SK-N-SH (cell line): ENCODE results near the gene TMIGD2. TPM values are rescaled to one million over a fixed set of nuclear protein-coding genes. Genes with fewer than 3 reads are reported as not detected.

Source experiments
- CTCF ChIA-PET: fragments of 300-600, 350-600 bp; formaldehyde crosslinking; extraction: SDS; loops from one replicate; lab custom pipeline; 2021; lab: Yijun Ruan, JAX
- POLR2A ChIA-PET: fragments of 350-600 bp; sonication (Branson Sonifier 250); formaldehyde crosslinking; extraction: SDS; loops from one replicate; lab custom pipeline; 2020; ENCODE audit warnings: antibody characterized with exemption, inconsistent platforms; lab: Yijun Ruan, JAX
- DNase-seq: peaks from one replicate; pipeline ENCODE4 v3.0.0; 2012
- H2AFZ ChIP-seq: fragments of 200-600 bp; sonication (generic); 2 replicates; pipeline ENCODE4 v1.8.1; 2016; ENCODE audit warnings: antibody characterized with exemption, mild to moderate bottlenecking, low read depth
- H3F3A ChIP-seq: fragments of 200-600 bp; sonication (generic); replicated peaks from 2 replicates; pipeline ENCODE3; 2016; ENCODE audit warnings: antibody characterized with exemption, mild to moderate bottlenecking; ENCODE audit not compliant: insufficient read depth
- H3K27ac ChIP-seq, 2 experiments: fragments of 200-500 bp in 1 of 2; fragments of 200-600 bp in 1 of 2; sonication (Bioruptor generic) in 1 of 2; sonication (generic), shearing (Covaris generic) in 1 of 2; 2 replicates each; pipeline versions ENCODE4 v1.5.1 to v1.6.1; 2014 to 2016; ENCODE audit warnings: low read depth in 2 of 2, inconsistent platforms in 1 of 2, low read length in 1 of 2, mild to moderate bottlenecking in 1 of 2, mixed read lengths in 1 of 2
- H3K27me3 ChIP-seq: fragments of 200-600 bp; sonication (generic), shearing (Covaris generic); 2 replicates; pipeline ENCODE4 v1.6.1; 2016; ENCODE audit warnings: mixed run types; ENCODE audit not compliant: insufficient read depth
- H3K36me3 ChIP-seq, 2 experiments: fragments of 200-500 bp in 1 of 2; fragments of 200-600 bp in 1 of 2; sonication (Bioruptor generic) in 1 of 2; sonication (generic) in 1 of 2; replicated peaks in 1 of 2; 2 replicates each; pipeline versions ENCODE3 to v1.5.1; 2014 to 2016; ENCODE audit warnings: low read length in 1 of 2, mild to moderate bottlenecking in 1 of 2; ENCODE audit not compliant: insufficient read depth in 2 of 2, control insufficient read depth in 1 of 2
- H3K4me1 ChIP-seq, 2 experiments: fragments of 200-500 bp in 1 of 2; fragments of 200-600 bp in 1 of 2; sonication (Bioruptor generic) in 1 of 2; sonication (generic), shearing (Covaris generic) in 1 of 2; 2 replicates each; pipeline versions ENCODE4 v1.5.1 to v1.6.1; 2014 to 2016; ENCODE audit warnings: low read depth in 1 of 2, low read length in 1 of 2, mixed run types in 1 of 2; ENCODE audit not compliant: insufficient read depth in 2 of 2, control insufficient read depth in 1 of 2
- H3K4me2 ChIP-seq: fragments of 200-600 bp; sonication (generic), shearing (Covaris generic); 2 replicates; pipeline ENCODE4 v1.6.1; 2017; ENCODE audit warnings: mixed run types
- H3K4me3 ChIP-seq, 2 experiments: fragments of 200-500 bp in 1 of 2; fragments of 200-600 bp in 1 of 2; sonication (Bioruptor generic) in 1 of 2; sonication (generic), shearing (Covaris generic) in 1 of 2; 2 replicates each; pipeline versions ENCODE4 v1.5.1 to v1.8.1; 2014 to 2016; ENCODE audit warnings: low read depth in 2 of 2, inconsistent platforms in 1 of 2, low read length in 1 of 2, mild to moderate bottlenecking in 1 of 2, mixed read lengths in 1 of 2, moderate library complexity in 1 of 2
- H3K79me2 ChIP-seq: fragments of 200-600 bp; sonication (generic); 2 replicates; pipeline ENCODE4 v1.8.1; 2017; ENCODE audit warnings: mild to moderate bottlenecking; ENCODE audit not compliant: insufficient read depth
- H3K9ac ChIP-seq: fragments of 200-600 bp; sonication (generic); 2 replicates; pipeline ENCODE4 v1.6.1; 2017; ENCODE audit warnings: mixed run types
- H3K9me2 ChIP-seq: fragments of 200-600 bp; sonication (generic); 2 replicates; pipeline ENCODE4 v1.6.1; 2017; ENCODE audit warnings: mixed run types
- H3K9me3 ChIP-seq: fragments of 200-600 bp; sonication (generic); 2 replicates; pipeline ENCODE4 v1.6.1; 2017; ENCODE audit warnings: mixed run types, mild to moderate bottlenecking, moderate library complexity
- H4K20me1 ChIP-seq: fragments of 200-600 bp; sonication (generic); 2 replicates; pipeline ENCODE4 v1.6.1; 2017; ENCODE audit warnings: mild to moderate bottlenecking, mixed run types; ENCODE audit not compliant: insufficient read depth
- CHD2 ChIP-seq: fragments of 150-350 bp; IDR thresholded peaks from 2 replicates; pipeline ENCODE4 v1.6.1; 2018; ENCODE audit warnings: low read length; ENCODE audit not compliant: partially characterized antibody
- ELF1 ChIP-seq: IDR thresholded peaks from 2 replicates; pipeline ENCODE4 v1.4.0; 2012
- FOXJ3 ChIP-seq: sonication (generic); formaldehyde crosslinking; IDR thresholded peaks from 2 replicates; pipeline ENCODE4 v1.5.1; 2020; ENCODE audit warnings: mild to moderate bottlenecking, missing genetic modification reagents
- GATA2 ChIP-seq: sonication (generic); formaldehyde crosslinking; IDR thresholded peaks from 2 replicates; pipeline ENCODE4 v1.5.0; 2020; ENCODE audit warnings: mild to moderate bottlenecking, missing genetic modification reagents
- JUND ChIP-seq: IDR thresholded peaks from 2 replicates; pipeline ENCODE4 v1.4.0; 2012
- MEF2A ChIP-seq: IDR thresholded peaks from 2 replicates; pipeline ENCODE4 v1.4.0; 2012; ENCODE audit warnings: low read depth, borderline replicate concordance
- NFIC ChIP-seq: IDR thresholded peaks from 2 replicates; pipeline ENCODE4 v1.4.0; 2012; ENCODE audit warnings: borderline replicate concordance
- NRF1 ChIP-seq: IDR thresholded peaks from 2 replicates; pipeline ENCODE4 v1.6.1; 2012; ENCODE audit warnings: low read depth, mild to moderate bottlenecking, low read length
- RAD21 ChIP-seq: IDR thresholded peaks from 2 replicates; pipeline ENCODE4 v1.6.1; 2012; ENCODE audit warnings: mild to moderate bottlenecking, low read length
- RCOR1 ChIP-seq: fragments of 150-350 bp; IDR thresholded peaks from 2 replicates; pipeline ENCODE4 v1.6.1; 2017; ENCODE audit warnings: antibody characterized with exemption, low read length
- RXRA ChIP-seq: IDR thresholded peaks from 2 replicates; pipeline ENCODE4 v1.4.0; 2012; ENCODE audit warnings: low read depth, mild to moderate bottlenecking, borderline replicate concordance
- SIN3A ChIP-seq: IDR thresholded peaks from 2 replicates; pipeline ENCODE4 v1.6.1; 2012; ENCODE audit warnings: low read depth, mild to moderate bottlenecking, low read length, moderate library complexity, borderline replicate concordance
- SMC3 ChIP-seq: IDR thresholded peaks from 2 replicates; pipeline ENCODE4 v1.6.1; 2012; ENCODE audit warnings: low read depth, low read length, improper control_type of control experiment
- TAF1 ChIP-seq: IDR thresholded peaks from 2 replicates; pipeline ENCODE4 v1.6.1; 2012; ENCODE audit warnings: low read depth, mild to moderate bottlenecking, low read length, moderate library complexity, borderline replicate concordance
- TCF12 ChIP-seq: IDR thresholded peaks from 2 replicates; pipeline ENCODE4 v1.4.0; 2012
- TEAD4 ChIP-seq: IDR thresholded peaks from 2 replicates; pipeline ENCODE4 v1.4.0; 2012; ENCODE audit warnings: mild to moderate bottlenecking, borderline replicate concordance; ENCODE audit not compliant: insufficient read depth
- WGBS: methylation state at CpG from one replicate; pipeline ENCODE4 v1.1.6; 2017; ENCODE audit warnings: low lambda C conversion rate; 5-methylcytosine and 5-hydroxymethylcytosine counted together
- polyA plus RNA-seq, 3 experiments: library from polyadenylated mRNA; depleted of rRNA; stranded (reverse); fragments of >200 nt; gene quantifications; 2 replicates each; pipeline ENCODE4 v1.2.3, GENCODE V29; 2012
- TF ChIP-seq, protein P1 (sequence below): fragments of 200-600 bp; sonication (generic); IDR thresholded peaks from 2 replicates; pipeline ENCODE4 v1.6.1; 2017; ENCODE audit warnings: antibody characterized with exemption, mild to moderate bottlenecking, moderate library complexity
- TF ChIP-seq, protein P2 (sequence below): IDR thresholded peaks from 2 replicates; pipeline ENCODE4 v1.4.0; 2012; ENCODE audit warnings: low read depth
- TF ChIP-seq, protein P3 (sequence below): IDR thresholded peaks from 2 replicates; pipeline ENCODE4 v1.4.0; 2012; ENCODE audit warnings: low read depth, borderline replicate concordance
- TF ChIP-seq, protein P4 (sequence below): fragments of 150-350 bp; IDR thresholded peaks from 2 replicates; pipeline ENCODE4 v1.6.1; 2017; ENCODE audit warnings: antibody characterized with exemption, low read length, low read depth, borderline replicate concordance
- TF ChIP-seq, protein P5 (sequence below): IDR thresholded peaks from 2 replicates; pipeline ENCODE4; 2012

Gene TMIGD2
- polyA plus RNA-seq, 1 of the 3 experiments (the other 2 are of a cell fraction), result not detected

DNA sequence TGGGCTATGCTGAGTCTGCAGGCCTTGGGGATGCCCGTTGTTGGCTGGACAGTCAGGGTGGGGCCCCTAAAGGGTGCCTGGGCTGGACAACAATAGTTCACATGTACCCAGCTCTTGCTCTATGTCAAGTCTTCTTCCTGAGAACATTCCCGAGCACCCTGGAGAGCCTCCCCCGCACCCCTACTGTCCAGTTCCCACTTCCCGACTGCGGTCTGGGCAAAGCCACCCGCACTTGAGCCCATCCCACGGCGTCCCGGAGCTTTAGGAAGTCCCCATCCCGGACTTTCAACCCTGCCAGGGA lies 40.1 kb upstream of the TMIGD2 start (continued):
- TF ChIP-seq TAF1, result no peak
- TF ChIP-seq JUND, result no peak
- TF ChIP-seq GATA2, result no peak
- no peak for TF ChIP-seq CHD2
- no peak for TF ChIP-seq ELF1
- no peak for TF ChIP-seq RAD21

DNA sequence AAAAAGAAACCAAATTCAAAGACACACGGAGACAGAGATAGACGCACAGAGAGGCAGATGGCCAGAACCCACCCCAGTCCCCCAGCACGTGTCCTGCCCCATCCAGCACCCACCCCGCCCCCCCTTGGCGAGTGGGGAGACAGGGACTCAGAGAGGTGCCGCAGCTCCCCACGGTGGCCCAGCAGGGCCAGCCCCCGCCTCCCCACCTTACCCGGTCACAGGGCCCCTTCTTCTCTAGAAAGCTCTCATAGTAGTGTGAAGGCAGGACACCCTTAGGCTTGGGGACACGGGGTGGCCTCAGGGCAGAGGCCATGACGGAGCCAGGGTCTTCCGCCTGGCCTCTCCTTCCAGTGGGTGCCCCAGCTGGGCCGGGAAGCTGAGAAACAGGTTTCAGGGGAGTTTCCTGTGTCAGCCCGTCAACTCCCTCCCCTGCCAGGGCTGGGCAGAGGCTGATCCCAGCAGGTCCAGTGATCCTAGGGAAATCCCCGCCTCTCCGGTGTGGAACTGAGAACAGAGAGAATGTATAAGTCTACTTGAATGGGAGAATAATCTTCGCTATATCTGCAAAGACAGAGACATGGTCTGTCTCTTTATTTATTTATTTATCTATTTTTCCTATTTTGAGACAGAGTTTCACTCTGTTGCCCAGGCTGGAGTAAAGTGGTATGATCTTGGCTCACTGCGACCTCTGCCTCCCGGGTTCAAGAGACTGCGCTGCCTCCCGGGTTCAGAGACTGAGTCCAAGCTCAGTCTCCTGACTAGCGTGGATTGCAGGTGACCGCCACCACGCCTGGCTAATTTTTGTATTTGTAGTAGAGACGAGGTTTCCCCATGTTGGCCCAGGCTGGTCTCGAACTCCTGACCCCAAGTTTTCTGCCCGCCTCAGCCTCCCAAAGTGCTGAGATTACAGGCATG lies 36.5 kb upstream of the TMIGD2 start, which contains the start of gene STAP2:
Gene STAP2 (minus strand): TSS at position 387 of the 915 bp plus-strand sequence. CDS start 74 bp downstream, at position 313.
- Histone ChIP-seq H3K9me3 (no peaks in the 10 kb centered on the region), H3K27ac (no peak within 1 kb of the TSS), H3K27me3 (no peaks in the 10 kb centered on the region), H3K9me2 (no peaks in the 10 kb centered on the region), H3K79me2 (no peaks in the 10 kb centered on the region), H4K20me1 (no peaks in the 10 kb centered on the region), H3K4me2 (no peak within 1 kb of the TSS), H3F3A (no peaks in the 10 kb centered on the region), H3K4me3 (no peak within 1 kb of the TSS), H3K9ac (no peak within 1 kb of the TSS), H3K36me3 (no peaks in the 10 kb centered on the region), H3K4me1 (peaks cover 0 to 5% of the 10 kb centered on the region in 2 experiments; a peak in 1 of 4 replicates), H2AFZ (no peak within 1 kb of the TSS)
- ChIA-PET POLR2A (no interaction called here), CTCF (interaction anchor here (0.6 to 2.0 kb wide), 4 partner anchors 14 to 270 kb away, joined by 3 to 9 read pairs (median 4); no protein-coding TSS in a partner anchor)
- TF ChIP-seq RXRA, result no peak
- no peak for TF ChIP-seq TCF12
- TF ChIP-seq, protein P1, sequence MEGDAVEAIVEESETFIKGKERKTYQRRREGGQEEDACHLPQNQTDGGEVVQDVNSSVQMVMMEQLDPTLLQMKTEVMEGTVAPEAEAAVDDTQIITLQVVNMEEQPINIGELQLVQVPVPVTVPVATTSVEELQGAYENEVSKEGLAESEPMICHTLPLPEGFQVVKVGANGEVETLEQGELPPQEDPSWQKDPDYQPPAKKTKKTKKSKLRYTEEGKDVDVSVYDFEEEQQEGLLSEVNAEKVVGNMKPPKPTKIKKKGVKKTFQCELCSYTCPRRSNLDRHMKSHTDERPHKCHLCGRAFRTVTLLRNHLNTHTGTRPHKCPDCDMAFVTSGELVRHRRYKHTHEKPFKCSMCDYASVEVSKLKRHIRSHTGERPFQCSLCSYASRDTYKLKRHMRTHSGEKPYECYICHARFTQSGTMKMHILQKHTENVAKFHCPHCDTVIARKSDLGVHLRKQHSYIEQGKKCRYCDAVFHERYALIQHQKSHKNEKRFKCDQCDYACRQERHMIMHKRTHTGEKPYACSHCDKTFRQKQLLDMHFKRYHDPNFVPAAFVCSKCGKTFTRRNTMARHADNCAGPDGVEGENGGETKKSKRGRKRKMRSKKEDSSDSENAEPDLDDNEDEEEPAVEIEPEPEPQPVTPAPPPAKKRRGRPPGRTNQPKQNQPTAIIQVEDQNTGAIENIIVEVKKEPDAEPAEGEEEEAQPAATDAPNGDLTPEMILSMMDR, result no peak
- no peak for TF ChIP-seq ELF1
- TF ChIP-seq NFIC, result no peak
- TF ChIP-seq GATA2, result no peak
- TF ChIP-seq, protein P2, sequence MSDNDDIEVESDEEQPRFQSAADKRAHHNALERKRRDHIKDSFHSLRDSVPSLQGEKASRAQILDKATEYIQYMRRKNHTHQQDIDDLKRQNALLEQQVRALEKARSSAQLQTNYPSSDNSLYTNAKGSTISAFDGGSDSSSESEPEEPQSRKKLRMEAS, result no peak
- TF ChIP-seq CHD2, result no peak
- WGBS, result 87% methylated on average over 22 of the region's 27 CpGs
- no peak for DNase-seq

DNA sequence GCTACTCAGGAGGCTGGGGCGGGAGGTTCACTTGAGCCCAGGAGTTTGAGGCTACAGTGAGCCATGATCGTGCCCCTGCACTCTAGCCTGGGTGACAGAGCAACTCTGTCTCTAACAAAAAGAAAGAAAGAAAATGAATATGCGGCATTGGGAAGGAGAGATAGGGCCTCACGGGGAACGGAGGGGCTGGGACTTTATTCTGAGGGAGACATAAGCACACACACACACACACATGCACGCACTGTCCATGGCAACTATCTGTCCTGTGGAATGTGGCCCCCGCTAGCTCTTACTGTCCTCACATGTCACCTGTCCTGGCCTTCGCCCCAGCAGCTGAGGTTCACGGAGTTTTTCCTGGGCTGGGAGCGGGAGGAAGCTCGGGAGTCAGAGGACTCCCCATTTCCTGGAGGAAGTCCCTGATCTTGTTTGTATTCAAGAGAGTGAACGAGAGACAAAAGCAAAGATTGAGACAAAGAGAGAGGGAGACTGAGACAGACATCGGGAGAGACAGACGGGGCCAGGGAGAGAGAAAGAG lies 35.8 kb upstream of the TMIGD2 start:
- no peaks in the 10 kb centered on the region for H3K9me2 ChIP-seq
- H3K4me1 ChIP-seq, result peaks cover 0 to 5% of the 10 kb centered on the region in 2 experiments; a peak in 1 of 4 replicates
- CTCF ChIA-PET, result interaction anchor here (0.9 to 2.2 kb wide), 4 partner anchors 15 to 71 kb away, joined by 3 to 9 read pairs (median 6); no protein-coding TSS in a partner anchor
- no peak overlapping the region for H3K4me2 ChIP-seq
- no peaks in the 10 kb centered on the region for H3K36me3 ChIP-seq
- POLR2A ChIA-PET, result no interaction called here
- no peak overlapping the region for H3K9ac ChIP-seq
- 76% methylated on average over 13 of the region's 14 CpGs for WGBS
- H4K20me1 ChIP-seq, result no peaks in the 10 kb centered on the region
- no peak overlapping the region for H2AFZ ChIP-seq
- no peaks in the 10 kb centered on the region for H3K27me3 ChIP-seq
- no peaks in the 10 kb centered on the region for H3F3A ChIP-seq
- H3K9me3 ChIP-seq, result no peaks in the 10 kb centered on the region
- DNase-seq, result no peak
- H3K79me2 ChIP-seq, result no peaks in the 10 kb centered on the region
- no peak overlapping the region for H3K27ac ChIP-seq
- no peak overlapping the region for H3K4me3 ChIP-seq
- TF ChIP-seq TEAD4 (no peak), FOXJ3 (no peak), RCOR1 (no peak), RAD21 (no peak), NFIC (no peak), SMC3 (no peak), SIN3A (no peak), MEF2A (no peak), NRF1 (no peak)
- TF ChIP-seq, protein P3, sequence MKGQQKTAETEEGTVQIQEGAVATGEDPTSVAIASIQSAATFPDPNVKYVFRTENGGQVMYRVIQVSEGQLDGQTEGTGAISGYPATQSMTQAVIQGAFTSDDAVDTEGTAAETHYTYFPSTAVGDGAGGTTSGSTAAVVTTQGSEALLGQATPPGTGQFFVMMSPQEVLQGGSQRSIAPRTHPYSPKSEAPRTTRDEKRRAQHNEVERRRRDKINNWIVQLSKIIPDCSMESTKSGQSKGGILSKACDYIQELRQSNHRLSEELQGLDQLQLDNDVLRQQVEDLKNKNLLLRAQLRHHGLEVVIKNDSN, result no peak
- TF ChIP-seq, protein P4, sequence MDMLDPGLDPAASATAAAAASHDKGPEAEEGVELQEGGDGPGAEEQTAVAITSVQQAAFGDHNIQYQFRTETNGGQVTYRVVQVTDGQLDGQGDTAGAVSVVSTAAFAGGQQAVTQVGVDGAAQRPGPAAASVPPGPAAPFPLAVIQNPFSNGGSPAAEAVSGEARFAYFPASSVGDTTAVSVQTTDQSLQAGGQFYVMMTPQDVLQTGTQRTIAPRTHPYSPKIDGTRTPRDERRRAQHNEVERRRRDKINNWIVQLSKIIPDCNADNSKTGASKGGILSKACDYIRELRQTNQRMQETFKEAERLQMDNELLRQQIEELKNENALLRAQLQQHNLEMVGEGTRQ, result no peak
- TF ChIP-seq, protein P5, sequence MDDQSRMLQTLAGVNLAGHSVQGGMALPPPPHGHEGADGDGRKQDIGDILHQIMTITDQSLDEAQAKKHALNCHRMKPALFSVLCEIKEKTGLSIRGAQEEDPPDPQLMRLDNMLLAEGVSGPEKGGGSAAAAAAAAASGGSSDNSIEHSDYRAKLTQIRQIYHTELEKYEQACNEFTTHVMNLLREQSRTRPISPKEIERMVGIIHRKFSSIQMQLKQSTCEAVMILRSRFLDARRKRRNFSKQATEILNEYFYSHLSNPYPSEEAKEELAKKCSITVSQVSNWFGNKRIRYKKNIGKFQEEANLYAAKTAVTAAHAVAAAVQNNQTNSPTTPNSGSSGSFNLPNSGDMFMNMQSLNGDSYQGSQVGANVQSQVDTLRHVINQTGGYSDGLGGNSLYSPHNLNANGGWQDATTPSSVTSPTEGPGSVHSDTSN, result no peak
